GM12801 (cell line): ENCODE measurements around the gene AUTS2.

Experiments
- CTCF ChIP-seq: IDR thresholded peaks from one replicate; pipeline ENCODE4 v1.5.1; 2011; ENCODE audit warnings: control low read depth; ENCODE audit not compliant: insufficient read length; ENCODE audit errors: extremely low read depth

AUTS2 gene

GRCh38 chr7:70497793-70498192 is 899.5 kb downstream of the AUTS2 start:
- TF ChIP-seq CTCF: no peak

DNA sequence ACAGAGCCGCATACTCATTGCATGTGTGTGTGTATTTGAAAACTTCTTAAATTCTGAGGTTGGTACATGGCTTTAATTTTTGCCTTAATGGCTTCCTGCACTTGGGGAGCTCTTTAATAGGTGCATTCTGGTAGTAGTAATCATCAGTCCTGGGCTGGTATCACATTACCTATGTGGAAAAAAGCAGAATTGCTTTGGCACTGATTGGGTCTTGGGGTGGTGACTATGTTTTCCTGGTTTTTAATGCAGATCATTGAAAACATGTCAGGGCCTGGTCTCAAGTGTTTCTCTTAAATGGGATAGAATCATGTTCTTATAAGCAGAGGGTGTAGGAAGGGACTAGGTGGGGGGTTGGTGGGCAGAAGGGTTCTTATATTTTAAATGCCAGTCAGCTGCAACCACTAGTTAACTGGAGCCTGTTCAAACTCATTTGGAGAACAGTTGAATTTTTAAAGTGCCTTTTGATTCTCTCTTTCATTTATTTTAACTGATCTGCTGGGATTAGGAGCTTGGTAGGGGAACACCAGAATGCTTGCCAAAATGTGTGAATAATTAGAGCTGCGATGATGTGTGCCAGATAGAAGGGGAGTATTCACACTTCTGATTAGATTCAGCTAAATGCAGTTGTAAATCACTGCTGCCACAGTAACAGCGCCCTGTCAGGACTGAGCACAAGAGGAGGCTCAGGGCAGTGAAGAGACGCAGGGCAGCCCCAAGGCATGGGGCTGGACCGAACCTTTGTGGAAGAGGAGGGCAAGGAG is 900.1 kb downstream of the AUTS2 start:
- no peak for TF ChIP-seq CTCF

DNA sequence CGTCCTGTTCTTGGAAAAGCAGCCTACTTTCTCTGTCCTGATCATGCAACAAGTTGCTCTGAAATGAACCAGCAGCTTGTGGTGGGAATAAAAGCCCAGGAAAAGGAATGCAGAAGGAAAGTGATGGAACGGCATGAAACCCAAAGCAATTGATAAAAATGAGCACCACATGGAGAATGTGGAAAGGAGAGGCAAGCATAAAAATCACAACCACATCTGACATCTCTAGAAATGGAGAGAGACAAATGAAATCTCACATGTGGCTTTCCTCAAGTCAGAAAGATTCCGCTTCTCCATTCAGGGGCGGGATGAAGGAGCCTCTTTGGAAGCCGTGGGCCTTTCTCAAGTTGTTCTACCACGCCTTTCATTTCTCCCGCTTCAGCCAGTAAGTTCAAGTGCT is 902.0 kb downstream of the AUTS2 start:
- TF ChIP-seq CTCF: no peak

GRCh38 chr7:70502117-70502863 is 904.0 kb downstream of the AUTS2 start:
- no peak for TF ChIP-seq CTCF

DNA sequence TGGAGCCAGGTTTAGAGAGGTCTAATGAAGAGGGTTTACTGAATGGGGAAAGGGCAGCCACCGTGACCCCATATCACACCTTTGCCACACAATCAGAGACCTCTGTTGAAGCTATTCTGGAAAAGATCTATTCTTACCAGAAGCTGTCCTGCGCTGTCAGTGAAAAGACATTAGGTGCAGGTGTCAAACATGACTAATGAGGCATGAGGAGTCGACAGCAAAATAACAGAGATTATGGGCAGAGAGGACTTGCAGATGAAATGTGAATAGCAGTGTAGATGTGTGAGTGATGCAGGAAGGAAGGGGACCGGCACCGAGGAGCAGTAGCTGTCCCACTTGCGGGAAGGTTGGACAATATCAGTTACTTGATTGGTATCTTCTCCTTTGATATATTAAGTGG is 906.0 kb downstream of the AUTS2 start:
- no peak for TF ChIP-seq CTCF

DNA sequence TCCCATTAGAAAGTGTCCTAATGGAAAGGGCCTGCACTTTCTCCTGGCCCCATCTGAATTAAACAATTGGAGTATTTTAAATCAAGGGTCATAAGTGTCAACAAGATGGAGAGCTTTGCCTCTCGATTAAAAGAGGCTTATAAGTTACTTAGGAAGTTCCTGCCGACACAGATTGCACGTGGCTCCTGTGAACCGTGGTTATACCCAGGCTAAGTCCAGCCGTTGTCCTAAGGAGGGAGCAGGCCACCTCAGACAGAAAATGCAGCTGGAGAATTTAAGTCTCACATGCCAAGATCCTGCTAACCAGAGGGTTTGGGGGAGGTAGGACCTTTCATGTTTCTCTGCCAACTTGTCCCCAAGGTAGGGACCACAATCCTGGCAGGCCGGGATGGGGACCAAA is 907.2 kb downstream of the AUTS2 start:
- no peak for TF ChIP-seq CTCF

DNA sequence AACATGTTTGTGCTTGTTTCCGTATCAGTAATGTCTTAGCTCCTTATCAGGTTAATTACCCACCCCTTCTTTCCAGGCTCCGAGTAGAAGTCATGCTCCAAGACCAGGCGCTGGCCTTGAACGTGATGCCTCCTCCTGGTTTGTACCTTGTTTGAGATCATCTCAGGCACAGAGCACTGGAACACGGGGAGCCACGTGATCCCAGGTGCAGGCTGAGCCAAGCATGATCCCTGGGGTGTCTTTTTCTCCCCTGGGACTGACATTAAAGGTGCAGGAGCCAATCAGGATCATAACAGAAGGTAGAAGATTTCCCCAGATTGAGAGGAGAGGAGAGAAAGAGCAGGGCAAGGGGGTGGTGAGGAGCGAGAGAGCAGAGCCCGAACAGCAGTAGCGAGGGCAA is 907.6 kb downstream of the AUTS2 start:
- no peak for TF ChIP-seq CTCF
